GM18951 (cell line): ENCODE results near the gene ISM2.

ENCODE experiments used
- POLR2A ChIP-seq: IDR thresholded peaks from 4 replicates; pipeline ENCODE4 v1.6.1; 2011; ENCODE audit warnings: mild to moderate bottlenecking; ENCODE audit not compliant: insufficient read length, insufficient read depth; ENCODE audit errors: extremely low read depth
- in situ Hi-C: fragments of 300-500 bp; cut with MboI; formaldehyde crosslinking; loops from one replicate; pipeline ENCODE4 v1.12.0; 2022; ENCODE audit warnings: low sequenced_read_pairs, mixed read lengths, inconsistent platforms; ENCODE audit not compliant: unreplicated experiment

The ISM2 gene

GRCh38 chr14:77526266-77526665, 27.6 kb upstream of the ISM2 start:
- in situ Hi-C loops, result no loop called here
- no peak for TF ChIP-seq POLR2A

- no peak for TF ChIP-seq POLR2A
- in situ Hi-C loops, result no loop called here
These were observed 25.9 kb upstream of the ISM2 start for GRCh38 chr14:77524536-77524935.

DNA sequence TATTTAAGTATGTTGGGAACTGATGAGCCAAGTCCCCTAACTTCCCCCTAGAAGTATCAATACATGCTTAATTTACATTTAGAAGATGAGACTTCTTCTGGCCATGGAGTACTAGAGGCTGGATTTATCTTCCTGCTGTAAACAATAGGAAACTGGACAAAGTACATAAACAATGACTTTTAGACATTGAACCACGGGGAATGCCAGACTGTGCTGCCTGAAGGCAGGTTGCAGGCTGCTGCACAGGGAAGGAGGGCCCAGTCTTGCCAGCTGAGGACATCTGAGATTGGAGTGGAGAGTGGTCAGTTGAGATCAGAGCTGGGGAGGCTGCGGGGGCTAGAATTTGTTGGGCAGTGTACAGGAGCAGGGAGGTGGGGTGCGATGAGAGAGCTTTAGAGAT, 24.5 kb upstream of the ISM2 start:
- in situ Hi-C loops, result no loop called here
- no peak for TF ChIP-seq POLR2A

GRCh38 chr14:77520555-77520954, 21.9 kb upstream of the ISM2 start:
- in situ Hi-C loops, result no loop called here
- no peak for TF ChIP-seq POLR2A

GRCh38 chr14:77516126-77516525, 17.5 kb upstream of the ISM2 start:
- TF ChIP-seq POLR2A, result no peak
- in situ Hi-C loops, result no loop called here

- no peak for TF ChIP-seq POLR2A
- in situ Hi-C loops, result no loop called here
These were observed 13.0 kb upstream of the ISM2 start for GRCh38 chr14:77511486-77512162.

GRCh38 chr14:77509366-77509765, 10.8 kb upstream of the ISM2 start:
- in situ Hi-C loops, result no loop called here
- no peak for TF ChIP-seq POLR2A

GRCh38 chr14:77508876-77509275, 10.3 kb upstream of the ISM2 start:
- TF ChIP-seq POLR2A, result no peak
- in situ Hi-C loops, result no loop called here

- in situ Hi-C loops, result no loop called here
These were observed 9.6 kb upstream of the ISM2 start for GRCh38 chr14:77508249-77508648.

DNA sequence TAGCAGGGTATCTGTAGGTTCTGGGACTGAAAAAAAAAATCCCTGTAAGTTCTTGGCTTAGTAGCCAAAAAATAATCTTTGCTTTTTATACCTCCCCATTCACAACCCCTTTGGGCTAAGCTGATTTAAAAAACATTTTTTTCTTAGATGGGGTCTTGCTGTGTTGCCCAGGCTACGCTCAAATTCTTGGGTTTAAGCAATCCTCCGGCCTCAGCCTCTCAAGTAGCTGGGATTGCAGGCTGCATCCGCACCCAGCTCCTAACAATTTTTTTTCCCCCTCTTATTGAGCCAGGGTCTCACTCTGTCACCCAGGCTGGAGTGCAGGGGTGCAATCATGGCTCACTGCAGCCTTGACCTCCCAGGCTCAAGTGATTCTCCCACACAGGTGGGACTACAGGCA, 9.1 kb upstream of the ISM2 start:
- TF ChIP-seq POLR2A, result no peak
- in situ Hi-C loops, result no loop called here

More at GRCh38 chr14:77508249-77508648, 9.6 kb upstream of the ISM2 start:
- TF ChIP-seq POLR2A, result no peak

- TF ChIP-seq POLR2A, result no peak
- in situ Hi-C loops, result no loop called here
These were observed 6.4 kb upstream of the ISM2 start for GRCh38 chr14:77505031-77505430.

- in situ Hi-C loops, result no loop called here
- no peak for TF ChIP-seq POLR2A
These were observed 4.5 kb upstream of the ISM2 start for GRCh38 chr14:77503138-77503537.

DNA sequence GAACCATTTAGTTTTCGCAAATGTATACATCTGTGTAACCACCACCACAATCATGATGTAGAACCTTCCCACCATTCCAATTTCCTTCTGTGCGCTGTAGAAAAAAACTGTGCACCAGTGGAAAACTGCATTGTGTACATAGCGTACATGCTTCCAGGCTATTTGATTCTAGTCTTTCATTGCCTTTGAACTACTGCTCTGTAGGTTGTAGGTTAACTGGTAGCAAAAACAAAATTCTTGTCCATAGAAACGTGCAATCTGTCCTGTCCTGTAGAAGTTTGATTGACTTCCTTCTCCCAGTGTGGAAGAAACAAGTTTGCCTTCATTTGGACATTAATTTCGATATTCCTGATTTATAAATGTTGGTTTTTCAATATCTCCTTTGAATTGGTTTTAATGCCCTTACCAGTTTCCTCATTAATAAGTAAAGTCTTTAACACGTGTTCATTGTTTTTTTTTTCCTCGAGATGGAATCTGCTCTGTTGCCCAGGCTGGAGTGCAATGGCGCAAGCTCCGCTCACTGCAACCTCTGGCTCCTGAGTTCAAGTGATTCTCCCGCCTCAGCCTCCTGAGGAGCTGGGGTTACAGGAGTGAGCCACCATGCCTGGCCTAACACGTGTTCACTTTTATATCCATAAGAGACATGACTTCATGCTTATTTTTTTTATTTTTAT, 3.6 kb upstream of the ISM2 start:
- TF ChIP-seq POLR2A, result no peak
- in situ Hi-C loops, result no loop called here

- in situ Hi-C loops, result no loop called here
These were observed 440 bp upstream of the ISM2 start for GRCh38 chr14:77498984-77499527.

More at GRCh38 chr14:77498984-77499527, 440 bp upstream of the ISM2 start:
- no peak for TF ChIP-seq POLR2A
